Urothelium cell line (cell line): ENCODE data around the gene TMEM14A.
A peak's percentile ranks its signal among the peaks of the same experiment; 100 is the strongest.

Experiments used
- DNase-seq: peaks from one replicate; pipeline ENCODE4 v3.0.0; 2011; ENCODE audit warnings: low spot score, mixed read lengths
- FAIRE-seq: peaks from 2 replicates; lab custom pipeline; 2011; peaks lifted over from hg19 to GRCh38; lab: Jason Lieb, UNC

TMEM14A gene

GRCh38 chr6:52670502-52671409 lies at the start of gene TMEM14A:
Gene TMEM14A (plus strand): TSS chr6:52671113. CDS start chr6:52677103, 5,990 bp downstream.
- peak; percentile 84 for FAIRE-seq
- DNase-seq: peak; percentile 99

- no peak for FAIRE-seq
Observed at GRCh38 chr6:52621631-52622030, 49.3 kb upstream of the TMEM14A start.

GRCh38 chr6:52622810-52623209 lies 48.1 kb upstream of the TMEM14A start:
- DNase-seq (no peak), FAIRE-seq (no peak)

More at GRCh38 chr6:52621631-52622030, 49.3 kb upstream of the TMEM14A start:
- DNase-seq: no peak

- DNase-seq: no peak
- no peak for FAIRE-seq
Observed at GRCh38 chr6:52632011-52632410, 38.9 kb upstream of the TMEM14A start.

- DNase-seq: no peak
- no peak for FAIRE-seq
Observed at GRCh38 chr6:52634211-52634610, 36.7 kb upstream of the TMEM14A start.

GRCh38 chr6:52635049-52635577 lies 35.8 kb upstream of the TMEM14A start:
- FAIRE-seq (no peak), DNase-seq (no peak)

- FAIRE-seq (no peak), DNase-seq (no peak)
Observed at GRCh38 chr6:52636830-52637229, 34.1 kb upstream of the TMEM14A start.

GRCh38 chr6:52639493-52639892 lies 31.4 kb upstream of the TMEM14A start:
- FAIRE-seq (no peak), DNase-seq (no peak)

GRCh38 chr6:52640170-52640569 lies 30.7 kb upstream of the TMEM14A start:
- no peak for DNase-seq
- no peak for FAIRE-seq

GRCh38 chr6:52640916-52641315 lies 30.0 kb upstream of the TMEM14A start:
- FAIRE-seq: no peak
- no peak for DNase-seq

- no peak for FAIRE-seq
- DNase-seq: no peak
Observed at GRCh38 chr6:52641388-52641787, 29.5 kb upstream of the TMEM14A start.

- no peak for FAIRE-seq
- no peak for DNase-seq
Observed at GRCh38 chr6:52641826-52642225, 29.1 kb upstream of the TMEM14A start.

- DNase-seq (no peak), FAIRE-seq (no peak)
Observed at GRCh38 chr6:52642368-52642767, 28.5 kb upstream of the TMEM14A start.

- FAIRE-seq (no peak), DNase-seq (no peak)
Observed at GRCh38 chr6:52643158-52643557, 27.8 kb upstream of the TMEM14A start.

- no peak for FAIRE-seq
- DNase-seq: no peak
Observed at GRCh38 chr6:52644253-52644652, 26.7 kb upstream of the TMEM14A start.

- no peak for FAIRE-seq
Observed at GRCh38 chr6:52645976-52646375, 24.9 kb upstream of the TMEM14A start.

GRCh38 chr6:52647199-52647598 lies 23.7 kb upstream of the TMEM14A start:
- DNase-seq (no peak), FAIRE-seq (no peak)

More at GRCh38 chr6:52645976-52646375, 24.9 kb upstream of the TMEM14A start:
- no peak for DNase-seq

GRCh38 chr6:52649536-52650160 lies 21.3 kb upstream of the TMEM14A start:
- FAIRE-seq: no peak
- DNase-seq: no peak

- no peak for FAIRE-seq
- no peak for DNase-seq
Observed at GRCh38 chr6:52650941-52651340, 20.0 kb upstream of the TMEM14A start.

- FAIRE-seq: no peak
Observed at GRCh38 chr6:52653151-52653550, 17.8 kb upstream of the TMEM14A start.

GRCh38 chr6:52654007-52654406 lies 16.9 kb upstream of the TMEM14A start:
- FAIRE-seq (no peak), DNase-seq (no peak)

More at GRCh38 chr6:52653151-52653550, 17.8 kb upstream of the TMEM14A start:
- no peak for DNase-seq

GRCh38 chr6:52654592-52654991 lies 16.3 kb upstream of the TMEM14A start:
- no peak for DNase-seq
- no peak for FAIRE-seq
